Lower lobe of right lung (tissue), 2 donors: ENCODE results near the gene SCLT1. TPM values are rescaled to one million over a fixed set of nuclear protein-coding genes. Genes with fewer than 3 reads are reported as not detected.

Experiments
- ATAC-seq, 2 donors: fragments of 200-7000 bp; cut with Tn5 transposase; one replicate each; pipeline ENCODE4 v1.9.1; 2020 to 2022; ENCODE audit warnings: mild to moderate bottlenecking in 2 of 2, moderate library complexity in 2 of 2
- DNase-seq: peaks from one replicate; pipeline ENCODE4 v3.0.0-alpha.2; 2020
- H3K27ac ChIP-seq: fragments of 200-600 bp; one replicate; pipeline ENCODE4 v1.8.0; 2022
- H3K27me3 ChIP-seq: fragments of 200-600 bp; one replicate; pipeline ENCODE4 v1.8.0; 2022; ENCODE audit warnings: low read depth
- H3K36me3 ChIP-seq: fragments of 200-600 bp; one replicate; pipeline ENCODE4 v1.8.0; 2022; ENCODE audit warnings: mild to moderate bottlenecking
- H3K4me1 ChIP-seq: fragments of 200-600 bp; one replicate; pipeline ENCODE4 v1.8.0; 2022
- H3K4me3 ChIP-seq: fragments of 200-600 bp; one replicate; pipeline ENCODE4 v1.8.0; 2022; ENCODE audit warnings: mild to moderate bottlenecking
- H3K9me3 ChIP-seq: fragments of 200-600 bp; one replicate; pipeline ENCODE4 v1.8.0; 2022
- intact Hi-C: fragments of 100-400 bp; cut with DNase I; formaldehyde crosslinking; loops from one replicate; pipeline ENCODE4 v1.11.0; 2022
- total RNA-seq: library from RNA; stranded (reverse); fragmentation: NEBNext Ultra II Directional; extraction: Animal tissue kit (Norgen Biotek cat#: 25700); gene quantifications from one replicate; pipeline ENCODE4 v1.2.1, GENCODE V29; 2021
- TF ChIP-seq, protein P1 (sequence below): fragments of 200-600 bp; IDR thresholded peaks from one replicate; pipeline ENCODE4 v1.8.0; 2022; ENCODE audit warnings: antibody characterized with exemption, mild to moderate bottlenecking
- donor health status: DM: no; HTN: yes; CAD: no; lungs with severe emphysema.

Gene SCLT1
- total RNA-seq, 1 donor from 2014 or later = 19.3 TPM

DNA sequence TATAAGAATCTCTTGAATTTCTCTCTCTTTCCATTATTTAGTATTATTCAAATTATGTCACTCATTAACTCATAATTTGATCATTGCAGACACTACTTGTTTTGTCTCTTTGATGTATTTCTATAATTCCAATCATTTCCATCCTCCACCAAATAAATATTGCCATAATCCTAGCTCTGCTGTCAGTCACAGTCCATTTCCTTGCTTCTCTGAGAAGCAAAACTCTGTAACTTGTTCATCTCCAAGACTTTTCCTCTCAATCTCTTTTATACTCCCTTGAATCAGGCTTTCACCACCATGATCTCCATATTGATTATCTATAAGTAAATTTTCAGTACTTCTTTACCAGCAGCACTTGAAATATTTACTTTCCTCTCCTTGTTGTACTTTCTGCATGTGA is 135.9 kb downstream of the SCLT1 start:
- H3K27ac ChIP-seq = no peak overlapping the region
- H3K36me3 ChIP-seq = no peaks in the 10 kb centered on the region
- no peaks in the 10 kb centered on the region for H3K27me3 ChIP-seq
- no peaks in the 10 kb centered on the region for H3K4me1 ChIP-seq
- no peak for ATAC-seq
- TF ChIP-seq, protein P1, sequence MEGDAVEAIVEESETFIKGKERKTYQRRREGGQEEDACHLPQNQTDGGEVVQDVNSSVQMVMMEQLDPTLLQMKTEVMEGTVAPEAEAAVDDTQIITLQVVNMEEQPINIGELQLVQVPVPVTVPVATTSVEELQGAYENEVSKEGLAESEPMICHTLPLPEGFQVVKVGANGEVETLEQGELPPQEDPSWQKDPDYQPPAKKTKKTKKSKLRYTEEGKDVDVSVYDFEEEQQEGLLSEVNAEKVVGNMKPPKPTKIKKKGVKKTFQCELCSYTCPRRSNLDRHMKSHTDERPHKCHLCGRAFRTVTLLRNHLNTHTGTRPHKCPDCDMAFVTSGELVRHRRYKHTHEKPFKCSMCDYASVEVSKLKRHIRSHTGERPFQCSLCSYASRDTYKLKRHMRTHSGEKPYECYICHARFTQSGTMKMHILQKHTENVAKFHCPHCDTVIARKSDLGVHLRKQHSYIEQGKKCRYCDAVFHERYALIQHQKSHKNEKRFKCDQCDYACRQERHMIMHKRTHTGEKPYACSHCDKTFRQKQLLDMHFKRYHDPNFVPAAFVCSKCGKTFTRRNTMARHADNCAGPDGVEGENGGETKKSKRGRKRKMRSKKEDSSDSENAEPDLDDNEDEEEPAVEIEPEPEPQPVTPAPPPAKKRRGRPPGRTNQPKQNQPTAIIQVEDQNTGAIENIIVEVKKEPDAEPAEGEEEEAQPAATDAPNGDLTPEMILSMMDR = no peak
- intact Hi-C loops = no loop called here
- H3K4me3 ChIP-seq = no peak overlapping the region
- no peaks in the 10 kb centered on the region for H3K9me3 ChIP-seq
- DNase-seq = no peak

DNA sequence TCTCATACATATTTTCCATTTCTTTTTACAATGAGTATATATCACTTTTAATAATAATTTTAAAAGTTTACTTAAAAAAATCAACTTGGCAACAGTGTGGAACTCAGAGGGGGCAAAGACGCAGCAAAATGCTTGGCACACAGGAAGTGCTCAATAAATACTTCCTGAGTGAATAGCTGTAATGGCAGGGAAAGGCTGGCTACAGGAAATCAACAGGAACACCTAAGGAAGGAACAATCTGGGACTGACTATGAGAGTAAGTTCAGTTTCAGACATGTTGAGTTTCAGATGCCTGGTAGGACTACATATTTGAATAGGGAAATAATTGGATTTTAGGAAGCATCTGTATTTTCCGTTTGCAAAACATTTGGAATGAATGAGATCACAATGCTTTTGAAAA is 137.6 kb downstream of the SCLT1 start:
- intact Hi-C loops = no loop called here
- no peaks in the 10 kb centered on the region for H3K27me3 ChIP-seq
- no peaks in the 10 kb centered on the region for H3K9me3 ChIP-seq
- DNase-seq (no peak), ATAC-seq (no peak)
- TF ChIP-seq, protein P1 = no peak
- no peaks in the 10 kb centered on the region for H3K4me1 ChIP-seq
- no peak overlapping the region for H3K27ac ChIP-seq
- no peak overlapping the region for H3K4me3 ChIP-seq
- no peaks in the 10 kb centered on the region for H3K36me3 ChIP-seq

DNA sequence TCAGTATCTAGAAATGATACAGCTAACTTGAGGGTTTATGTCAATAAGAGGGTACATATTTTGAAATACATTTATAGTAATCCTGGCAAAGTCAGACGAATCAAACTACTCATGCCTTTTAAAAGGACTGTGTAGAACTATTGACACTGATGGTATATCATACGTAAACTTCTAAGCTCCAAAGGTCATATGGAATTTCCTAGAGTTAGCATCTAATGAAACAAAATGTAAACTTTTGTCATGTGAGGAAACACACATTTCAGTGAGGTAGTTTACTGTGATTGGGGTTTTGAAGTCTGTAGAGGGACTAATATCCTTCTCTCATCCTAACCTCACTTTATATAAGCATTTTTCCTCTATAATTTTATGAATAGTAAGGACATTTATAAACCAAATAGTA is 138.4 kb downstream of the SCLT1 start:
- Histone ChIP-seq H3K27me3 (no peaks in the 10 kb centered on the region), H3K4me3 (no peak overlapping the region), H3K4me1 (no peaks in the 10 kb centered on the region), H3K36me3 (no peaks in the 10 kb centered on the region), H3K27ac (no peak overlapping the region), H3K9me3 (no peaks in the 10 kb centered on the region)
- TF ChIP-seq, protein P1 = no peak
- intact Hi-C loops = no loop called here
- DNase-seq = no peak
- ATAC-seq = no peak

DNA sequence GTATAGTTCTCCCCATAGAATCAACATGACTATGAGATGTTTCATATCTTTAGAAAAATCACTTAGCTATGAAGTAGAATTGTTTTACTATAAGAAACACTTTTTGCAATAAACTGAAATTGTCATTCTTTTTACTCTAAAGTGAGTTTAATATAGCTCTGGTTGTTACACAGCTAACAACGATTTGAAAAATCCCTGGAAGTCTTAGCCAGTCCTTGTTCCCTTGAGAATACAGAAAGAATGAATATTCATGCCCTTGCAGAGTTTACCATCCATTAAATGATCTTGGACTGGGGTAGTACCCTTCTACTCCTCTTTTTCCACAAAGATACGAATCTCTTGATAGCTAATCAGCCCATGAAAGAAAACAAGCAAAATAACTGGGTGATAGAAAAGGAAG is 142.0 kb downstream of the SCLT1 start:
- intact Hi-C loops = no loop called here
- ATAC-seq (no peak), DNase-seq (no peak)
- no peaks in the 10 kb centered on the region for H3K27me3 ChIP-seq
- no peak overlapping the region for H3K27ac ChIP-seq
- no peaks in the 10 kb centered on the region for H3K9me3 ChIP-seq
- H3K4me3 ChIP-seq = no peak overlapping the region
- no peaks in the 10 kb centered on the region for H3K36me3 ChIP-seq
- TF ChIP-seq, protein P1 = no peak
- H3K4me1 ChIP-seq = no peaks in the 10 kb centered on the region

DNA sequence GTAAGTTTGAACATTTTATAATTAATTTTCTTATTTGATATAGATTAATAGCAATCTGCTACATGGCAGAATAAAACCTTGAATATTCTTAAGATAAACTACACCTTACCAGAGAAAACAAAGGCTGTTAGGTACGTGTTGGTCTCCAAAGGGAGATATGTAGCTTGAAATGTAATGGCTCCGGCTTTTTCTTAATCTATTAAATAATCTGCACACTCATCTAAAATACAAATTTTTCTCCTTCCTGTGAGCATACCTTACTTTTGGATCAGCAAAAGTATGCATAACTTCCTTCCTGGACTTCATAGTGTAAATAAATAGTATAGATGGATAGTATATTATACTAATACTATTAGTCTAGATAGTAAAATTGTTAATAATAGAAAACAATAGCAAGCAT is 142.5 kb downstream of the SCLT1 start:
- DNase-seq = no peak
- TF ChIP-seq, protein P1 = no peak
- Histone ChIP-seq H3K36me3 (no peaks in the 10 kb centered on the region), H3K9me3 (no peaks in the 10 kb centered on the region), H3K27me3 (no peaks in the 10 kb centered on the region), H3K4me1 (no peaks in the 10 kb centered on the region), H3K27ac (no peak overlapping the region), H3K4me3 (no peak overlapping the region)
- intact Hi-C loops = no loop called here
- ATAC-seq = no peak

DNA sequence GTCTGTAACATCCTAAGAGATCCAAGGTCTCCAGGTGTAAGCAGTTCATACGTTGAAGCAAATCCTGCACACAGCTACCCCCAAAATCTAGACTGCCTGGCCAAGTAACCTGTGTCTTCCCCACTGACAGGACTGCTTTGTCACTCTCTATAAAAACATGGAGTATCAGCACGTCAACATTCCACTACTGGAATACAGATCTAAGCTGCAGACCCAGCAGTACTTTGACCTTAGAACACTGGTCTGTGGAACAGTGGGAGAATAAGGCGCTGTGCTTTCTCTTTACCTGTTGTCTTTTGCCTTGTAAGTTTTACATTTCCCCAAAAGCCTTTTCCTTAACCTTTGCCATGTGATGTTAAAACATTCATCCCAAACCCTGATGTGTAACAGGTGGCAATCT is 146.4 kb downstream of the SCLT1 start:
- Histone ChIP-seq H3K9me3 (peaks cover 3% of the 10 kb centered on the region), H3K27ac (no peak overlapping the region), H3K27me3 (no peaks in the 10 kb centered on the region), H3K36me3 (peaks cover 11% of the 10 kb centered on the region), H3K4me1 (no peaks in the 10 kb centered on the region), H3K4me3 (no peak overlapping the region)
- intact Hi-C loops = no loop called here
- TF ChIP-seq, protein P1 = no peak
- ATAC-seq (no peak), DNase-seq (no peak)
